Immature natural killer cell (primary cell): ENCODE measurements around the gene AAGAB. TPM values are rescaled to one million over a fixed set of nuclear protein-coding genes. Genes with fewer than 3 reads are reported as not detected.

Experiments used
- DNase-seq, 3 donors: peaks; one replicate each; pipeline ENCODE4 v3.0.0; 2022; ENCODE audit warnings: mixed read lengths in 1 of 3
- H3K27ac Mint-ChIP-seq, 6 donors: one replicate each; pipeline ENCODE4 v1.8.0; 2020; ENCODE audit warnings: mixed read lengths in 6 of 6, mild to moderate bottlenecking in 5 of 6, inconsistent platforms in 4 of 6, moderate library complexity in 3 of 6
- H3K27me3 Mint-ChIP-seq, 3 donors: one replicate each; pipeline ENCODE4 v1.8.0; 2020 to 2021; ENCODE audit warnings: low read depth in 3 of 3, mild to moderate bottlenecking in 3 of 3, mixed read lengths in 3 of 3, moderate library complexity in 3 of 3, inconsistent platforms in 1 of 3
- H3K36me3 Mint-ChIP-seq, 3 donors: one replicate each; pipeline ENCODE4 v1.8.0; 2020; ENCODE audit warnings: mixed read lengths in 3 of 3, inconsistent platforms in 2 of 3, mild to moderate bottlenecking in 2 of 3
- H3K4me1 Mint-ChIP-seq, 2 donors: one replicate each; pipeline ENCODE4 v1.8.0; 2020; ENCODE audit warnings: inconsistent platforms in 2 of 2, mild to moderate bottlenecking in 2 of 2, mixed read lengths in 2 of 2, moderate library complexity in 1 of 2
- H3K4me3 Mint-ChIP-seq, 5 donors: one replicate each; pipeline ENCODE4 v1.8.0; 2020; ENCODE audit warnings: mild to moderate bottlenecking in 5 of 5, mixed read lengths in 5 of 5, inconsistent platforms in 3 of 5, moderate library complexity in 3 of 5
- H3K9me3 Mint-ChIP-seq, 6 donors: one replicate each; pipeline ENCODE4 v1.8.0; 2020; ENCODE audit warnings: mild to moderate bottlenecking in 6 of 6, mixed read lengths in 6 of 6, inconsistent platforms in 4 of 6, moderate library complexity in 3 of 6
- polyA plus RNA-seq, 3 donors: library from polyadenylated mRNA; unstranded; fragments of 300-500 nt; fragmentation: Illumina TruSeq; gene quantifications; one replicate each; pipeline ENCODE4 v1.2.3, GENCODE V29; 2021

The AAGAB gene
- polyA plus RNA-seq, 3 donors from 2014 or later: 55.5 to 77.0 (median 59.1) TPM

DNA sequence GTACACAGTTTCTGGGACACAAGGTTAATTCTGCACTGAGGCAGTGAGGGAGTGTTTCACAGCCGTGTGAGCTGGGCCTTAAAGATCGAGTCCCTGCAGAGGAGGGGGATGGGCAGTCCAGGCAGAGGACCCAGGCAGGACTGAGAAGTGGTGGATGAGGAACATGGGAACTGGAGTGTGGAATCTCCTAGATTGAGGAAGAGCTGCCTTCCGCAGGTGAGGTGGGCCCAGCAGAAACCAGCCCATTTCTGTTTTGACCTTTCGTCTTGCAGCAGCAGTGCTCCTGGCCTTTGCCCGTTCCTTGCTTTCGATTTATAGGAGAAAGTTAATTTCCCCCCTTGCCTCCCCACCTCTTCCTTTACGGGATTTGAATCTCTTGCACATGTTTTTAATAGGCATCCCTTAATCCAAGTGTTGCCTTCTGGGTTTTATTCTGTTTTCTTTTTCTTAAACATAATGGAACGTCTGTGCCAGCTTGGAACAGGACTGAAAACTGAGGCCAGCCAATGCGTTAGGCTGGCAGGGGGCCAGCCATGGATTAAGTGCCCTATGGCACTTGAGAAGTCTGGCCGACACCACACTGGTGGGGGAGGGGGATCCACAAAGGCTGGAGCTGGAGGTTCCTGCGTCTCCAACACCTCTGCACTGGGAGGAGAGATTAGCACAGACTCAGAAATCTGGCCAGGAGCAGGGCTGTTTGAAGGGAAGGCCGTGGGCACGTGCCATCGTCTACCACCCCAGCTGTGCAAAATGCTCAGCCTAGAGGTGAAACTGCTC lies 78.1 kb downstream of the AAGAB start:
- peaks cover 14 to 37% (median 23%) of the 10 kb centered on the region in 3 donors for H3K36me3 Mint-ChIP-seq
- H3K27ac Mint-ChIP-seq: peak overlapping the region in 2 of 6 donors; percentile 20 to 67
- peaks cover 41 to 43% of the 10 kb centered on the region in 2 donors for H3K4me1 Mint-ChIP-seq
- H3K9me3 Mint-ChIP-seq: no peaks in the 10 kb centered on the region
- H3K4me3 Mint-ChIP-seq: no peak overlapping the region
- H3K27me3 Mint-ChIP-seq: peaks cover 3 to 6% (median 6%) of the 10 kb centered on the region in 3 donors
- no peak for DNase-seq

DNA sequence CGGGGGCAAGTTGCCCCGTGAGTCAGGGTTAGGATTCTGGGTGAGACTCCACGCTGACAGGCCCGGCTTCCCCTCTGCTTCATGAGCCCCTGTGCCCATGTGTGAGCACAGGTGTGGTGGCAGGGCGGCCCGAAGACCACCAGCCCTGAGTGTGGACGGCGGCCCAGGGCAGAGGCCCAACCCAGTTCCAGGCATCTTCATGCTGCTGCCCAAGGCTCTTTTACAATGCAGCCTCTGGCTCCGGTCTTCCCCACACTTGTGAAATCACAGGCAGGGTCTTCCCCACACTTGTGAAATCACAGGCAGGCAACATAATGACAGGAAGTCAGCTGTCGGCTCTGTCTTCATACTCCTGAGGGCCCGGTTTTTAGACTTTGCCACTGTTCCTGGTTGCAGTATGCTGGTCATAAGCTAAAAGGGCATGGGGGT lies 78.8 kb downstream of the AAGAB start:
- DNase-seq: peak; percentile 26 to 36 (median 31)
- Mint-ChIP-seq H3K4me3 (peak overlapping the region in 1 of 5 donors; percentile 54), H3K9me3 (no peaks in the 10 kb centered on the region), H3K36me3 (peaks cover 19 to 43% (median 28%) of the 10 kb centered on the region in 3 donors), H3K4me1 (peaks cover 41 to 43% of the 10 kb centered on the region in 2 donors), H3K27ac (peak overlapping the region in 3 of 6 donors; percentile 20 to 67 (median 57)), H3K27me3 (peaks cover 3 to 6% (median 6%) of the 10 kb centered on the region in 3 donors)

DNA sequence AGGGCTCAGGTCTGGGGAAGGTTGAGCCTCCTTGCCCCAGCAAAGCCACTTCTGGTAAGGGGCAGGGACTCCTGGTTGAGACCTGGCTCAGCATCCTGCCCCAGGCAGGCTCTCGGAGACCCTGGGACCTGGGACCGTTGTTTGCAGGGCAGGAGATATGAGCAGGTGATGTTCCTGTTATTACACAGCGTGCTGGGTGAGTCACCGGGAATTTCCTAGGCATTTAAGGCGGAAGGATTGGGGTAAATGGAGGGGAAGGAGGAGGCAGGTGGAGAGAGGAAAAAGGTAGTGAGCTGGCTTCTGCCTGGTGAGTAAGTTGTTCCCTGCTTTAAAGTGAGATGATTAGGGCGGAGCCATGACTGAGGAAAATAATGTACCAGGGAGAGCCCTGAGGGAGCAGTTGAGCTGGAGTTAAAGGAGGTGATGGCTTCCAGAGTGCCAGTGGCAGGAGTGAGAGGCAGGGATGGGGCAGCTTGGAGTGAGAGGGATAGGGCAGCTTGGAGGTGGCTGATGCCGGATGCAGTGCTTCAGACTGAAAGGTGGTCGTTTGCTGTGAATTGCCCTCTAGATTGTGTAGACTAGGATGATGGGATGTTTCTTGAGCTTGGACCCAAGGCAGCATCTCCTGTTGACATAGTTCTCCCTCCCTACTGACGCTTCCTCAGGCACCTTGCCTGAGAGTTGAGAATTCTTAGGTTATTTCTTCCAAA lies 79.4 kb downstream of the AAGAB start:
- Mint-ChIP-seq H3K4me1 (peaks cover 41 to 43% of the 10 kb centered on the region in 2 donors), H3K27ac (peak overlapping the region in 4 of 6 donors; percentile 31 to 60 (median 46)), H3K36me3 (peaks cover 19 to 45% (median 28%) of the 10 kb centered on the region in 3 donors), H3K9me3 (no peaks in the 10 kb centered on the region), H3K4me3 (peak overlapping the region in 1 of 5 donors; percentile 54), H3K27me3 (peaks cover 3 to 6% (median 4%) of the 10 kb centered on the region in 3 donors)
- no peak for DNase-seq

DNA sequence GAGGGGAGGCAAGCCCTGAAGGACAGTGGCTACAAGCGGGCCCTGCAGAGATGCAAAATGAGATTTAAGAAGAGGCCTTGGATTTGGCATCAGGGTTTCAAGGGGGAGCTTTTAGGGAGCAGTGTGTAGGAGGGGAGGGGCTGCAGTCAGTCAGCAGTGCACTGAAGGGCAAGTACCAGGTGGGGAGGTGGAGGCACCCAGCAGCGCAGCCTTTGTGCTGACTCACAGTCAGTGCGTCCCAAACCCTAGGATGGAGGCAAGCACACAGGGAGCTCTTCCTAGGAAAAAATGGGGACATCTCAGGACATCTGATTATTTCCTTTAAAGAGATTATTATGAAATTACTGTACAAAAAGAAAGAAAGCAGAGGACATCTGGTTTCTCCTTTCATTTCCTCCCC lies 80.0 kb downstream of the AAGAB start:
- Mint-ChIP-seq H3K36me3 (peaks cover 21 to 48% (median 28%) of the 10 kb centered on the region in 3 donors), H3K27ac (peak overlapping the region in 1 of 6 donors; percentile 31), H3K9me3 (no peaks in the 10 kb centered on the region), H3K27me3 (peaks cover 2 to 6% (median 3%) of the 10 kb centered on the region in 3 donors), H3K4me1 (peaks cover 39 to 40% of the 10 kb centered on the region in 2 donors), H3K4me3 (no peak overlapping the region)
- DNase-seq: no peak

DNA sequence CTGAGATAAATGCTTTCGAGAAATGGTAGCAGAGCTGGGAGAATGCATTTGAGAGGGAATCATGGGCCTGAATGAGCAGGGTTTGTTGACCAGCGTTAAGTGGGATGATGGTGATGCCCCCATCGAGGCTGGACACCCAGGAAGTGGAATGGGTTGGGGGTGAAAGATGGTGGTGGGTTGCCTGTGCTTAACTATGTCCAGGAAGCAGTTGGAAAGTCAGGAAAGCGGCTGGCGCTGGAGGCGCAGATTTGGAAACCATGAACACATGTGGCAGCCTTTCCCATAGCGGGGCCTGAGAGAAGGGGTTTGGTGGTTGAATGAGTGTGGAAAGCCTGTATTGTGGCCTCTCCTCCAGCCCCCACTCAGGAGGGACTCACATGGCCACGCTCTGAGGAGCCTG lies 80.7 kb downstream of the AAGAB start:
- Mint-ChIP-seq H3K27ac (peak overlapping the region in 3 of 6 donors; percentile 15 to 88 (median 80)), H3K27me3 (peaks cover 2 to 5% (median 3%) of the 10 kb centered on the region in 3 donors), H3K4me1 (peaks cover 39% of the 10 kb centered on the region in 2 donors), H3K9me3 (no peaks in the 10 kb centered on the region), H3K4me3 (no peak overlapping the region), H3K36me3 (peaks cover 21 to 50% (median 28%) of the 10 kb centered on the region in 3 donors)
- DNase-seq: no peak

DNA sequence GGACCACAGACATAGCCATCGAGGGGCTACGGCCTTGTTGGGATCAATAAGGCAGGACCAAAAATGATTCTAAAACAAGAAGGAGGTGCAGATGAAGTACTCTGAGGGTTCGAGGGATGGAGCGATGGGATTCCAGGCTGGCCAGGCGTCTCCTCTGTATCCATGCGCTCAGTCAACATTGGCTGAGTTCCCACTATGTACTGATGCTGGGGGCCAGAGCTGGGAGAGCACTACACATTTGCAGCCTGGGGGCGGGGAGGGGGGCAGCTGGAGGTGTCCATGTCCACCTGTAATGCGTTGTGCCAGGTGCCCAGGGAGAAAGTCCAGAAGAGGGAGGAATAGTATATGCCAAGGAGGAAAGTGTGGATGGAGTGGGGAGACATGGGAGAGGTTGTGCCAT lies 81.5 kb downstream of the AAGAB start:
- H3K36me3 Mint-ChIP-seq: peaks cover 28 to 56% (median 34%) of the 10 kb centered on the region in 3 donors
- peaks cover 2 to 6% (median 3%) of the 10 kb centered on the region in 3 donors for H3K27me3 Mint-ChIP-seq

DNA sequence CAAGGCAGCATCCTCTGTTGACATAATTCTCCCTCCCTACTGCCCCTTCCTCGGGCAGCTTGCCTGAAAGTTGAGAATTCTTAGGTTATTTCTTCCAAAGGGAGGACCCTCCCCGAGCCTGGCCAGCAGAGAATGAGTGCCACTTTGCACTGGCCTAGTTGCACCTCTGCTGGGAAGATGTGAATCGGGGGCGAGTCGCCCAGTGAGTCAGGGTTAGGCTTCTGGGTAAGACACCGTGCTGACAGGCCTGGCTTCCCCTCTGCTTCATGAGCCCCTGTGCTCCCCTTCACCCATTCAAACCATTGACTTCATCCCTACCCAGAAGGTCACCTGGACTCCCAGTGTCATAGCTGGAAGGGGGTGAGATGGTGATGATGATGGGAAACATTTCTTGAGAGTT lies 82.3 kb downstream of the AAGAB start:
- no peak for DNase-seq
- Mint-ChIP-seq H3K36me3 (peaks cover 29 to 61% (median 34%) of the 10 kb centered on the region in 3 donors), H3K4me1 (peaks cover 39% of the 10 kb centered on the region in 2 donors), H3K9me3 (no peaks in the 10 kb centered on the region), H3K4me3 (no peak overlapping the region), H3K27ac (peak overlapping the region in 1 of 6 donors; percentile 16), H3K27me3 (peaks cover 2 to 6% (median 3%) of the 10 kb centered on the region in 3 donors)

More for the DNA sequence above, 81.5 kb downstream of the AAGAB start:
- Mint-ChIP-seq H3K4me3 (no peak overlapping the region), H3K9me3 (no peaks in the 10 kb centered on the region), H3K4me1 (peaks cover 39% of the 10 kb centered on the region in 2 donors), H3K27ac (peak overlapping the region in 2 of 6 donors; percentile 16 to 74)
- no peak for DNase-seq

DNA sequence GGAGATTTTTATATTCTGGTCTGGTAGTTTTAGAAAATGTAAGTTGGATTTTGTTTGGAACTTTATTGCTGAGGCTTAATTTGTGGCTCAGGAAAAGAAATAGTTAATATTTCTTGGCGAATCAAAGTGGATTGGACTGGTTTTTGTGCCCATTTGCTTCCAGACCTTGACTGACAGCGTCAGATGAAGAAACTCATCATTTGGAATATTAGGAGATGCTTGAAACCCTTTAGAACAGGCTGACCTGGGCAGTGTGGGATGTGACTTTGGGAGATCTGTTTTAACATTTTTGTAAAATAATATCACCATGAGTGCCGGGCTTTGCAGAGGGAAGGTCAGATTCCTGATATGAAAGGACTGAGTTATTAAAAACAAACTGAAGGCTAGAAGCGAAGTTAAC lies 83.0 kb downstream of the AAGAB start:
- no peaks in the 10 kb centered on the region for H3K9me3 Mint-ChIP-seq
- H3K4me3 Mint-ChIP-seq: no peak overlapping the region
- peak overlapping the region in 1 of 6 donors; percentile 52 for H3K27ac Mint-ChIP-seq
- H3K36me3 Mint-ChIP-seq: peaks cover 29 to 62% (median 34%) of the 10 kb centered on the region in 3 donors
- peaks cover 33 to 36% of the 10 kb centered on the region in 2 donors for H3K4me1 Mint-ChIP-seq
- H3K27me3 Mint-ChIP-seq: peaks cover 2 to 4% (median 3%) of the 10 kb centered on the region in 3 donors
- DNase-seq: no peak

DNA sequence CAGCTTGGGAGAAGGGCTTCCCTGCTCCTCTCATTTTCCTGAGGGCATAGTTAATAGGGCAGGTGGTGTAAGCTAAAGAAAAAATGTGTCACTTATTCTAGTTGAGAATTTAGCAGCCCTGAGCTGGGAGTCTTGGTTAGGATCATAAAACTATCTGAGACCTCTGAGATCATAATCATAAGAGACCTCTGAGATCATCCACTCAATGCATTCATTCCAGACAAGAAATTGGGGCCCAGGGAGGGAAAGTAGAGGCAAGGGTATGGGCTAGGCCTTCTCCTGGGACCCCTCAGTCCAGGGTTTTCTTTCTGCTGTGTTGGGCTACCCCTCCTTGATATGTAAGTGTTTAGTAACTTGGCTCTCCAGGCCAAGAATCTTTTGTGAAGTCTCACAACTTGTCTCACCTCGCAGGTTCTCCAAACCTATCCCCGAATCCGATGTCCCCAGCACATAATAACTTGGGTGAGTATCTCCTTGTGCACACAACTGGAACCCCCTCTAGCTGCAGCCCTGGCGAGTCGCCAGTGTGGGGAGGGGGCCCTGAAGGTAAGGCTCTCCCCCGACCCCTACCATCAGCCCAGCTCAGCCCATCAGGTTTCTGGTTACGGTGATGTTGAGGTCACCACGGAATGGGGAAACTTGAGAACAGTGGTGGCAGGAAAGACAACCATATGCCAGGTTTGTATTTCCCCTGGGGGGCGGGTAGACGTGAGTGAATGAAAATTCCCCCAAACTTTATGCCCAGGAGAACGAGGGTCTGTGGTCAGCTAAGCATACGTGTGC lies 84.1 kb downstream of the AAGAB start:
- Mint-ChIP-seq H3K27me3 (peaks cover 0 to 3% (median 3%) of the 10 kb centered on the region in 3 donors), H3K9me3 (no peaks in the 10 kb centered on the region), H3K4me1 (peaks cover 22 to 28% of the 10 kb centered on the region in 2 donors), H3K27ac (peak overlapping the region in 2 of 6 donors; percentile 5 to 65), H3K36me3 (peaks cover 29 to 69% (median 34%) of the 10 kb centered on the region in 3 donors), H3K4me3 (no peak overlapping the region)
- no peak for DNase-seq

DNA sequence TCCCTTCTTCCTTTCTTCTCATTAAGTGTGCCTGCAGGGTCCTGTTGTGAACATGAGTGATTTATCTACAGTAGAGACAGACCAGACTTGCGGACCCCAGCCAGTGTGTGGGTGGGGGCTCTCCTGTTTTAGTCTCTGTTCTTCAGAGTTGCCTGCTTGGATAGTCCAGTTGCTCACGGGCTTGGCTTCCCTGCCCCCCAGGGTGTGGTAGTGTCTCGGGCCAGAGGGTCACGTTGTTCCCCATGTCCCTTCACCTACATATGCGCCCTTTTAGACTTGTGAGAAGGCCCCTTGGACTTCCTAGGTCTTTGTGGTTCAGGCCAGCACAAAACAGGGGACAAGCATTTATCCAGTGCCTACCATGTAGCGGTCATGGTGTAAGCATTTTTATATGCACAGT lies 85.8 kb downstream of the AAGAB start:
- Mint-ChIP-seq H3K4me3 (no peak overlapping the region), H3K27ac (no peak overlapping the region), H3K4me1 (peaks cover 8 to 17% of the 10 kb centered on the region in 2 donors), H3K9me3 (no peaks in the 10 kb centered on the region), H3K36me3 (peaks cover 28 to 63% (median 28%) of the 10 kb centered on the region in 3 donors), H3K27me3 (peaks cover 0 to 3% (median 0%) of the 10 kb centered on the region in 3 donors)
- DNase-seq: no peak

DNA sequence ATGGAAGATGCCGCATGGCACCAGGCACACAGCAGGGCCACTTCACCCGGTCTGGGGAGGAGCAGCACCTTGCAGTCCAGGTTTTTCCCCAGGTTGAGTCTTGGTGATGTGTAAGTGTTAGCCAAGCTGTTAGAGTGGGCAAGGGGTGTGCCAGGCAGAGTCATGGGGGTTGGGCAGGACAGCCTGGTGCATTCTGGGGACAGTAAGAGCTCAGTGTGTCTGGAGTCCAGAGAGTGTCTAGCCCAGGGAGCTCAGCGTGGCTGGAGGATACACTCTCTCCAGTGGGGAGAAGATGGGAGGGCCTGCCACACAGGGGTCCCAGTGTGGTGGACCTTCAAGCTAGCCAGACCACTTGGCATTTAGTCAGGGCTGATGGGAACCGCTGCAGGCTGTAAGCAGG lies 87.4 kb downstream of the AAGAB start:
- no peak for DNase-seq
- peak overlapping the region in 2 of 6 donors; percentile 25 to 74 for H3K27ac Mint-ChIP-seq
- peaks cover 17 to 53% (median 22%) of the 10 kb centered on the region in 3 donors for H3K36me3 Mint-ChIP-seq
- peaks cover 15 to 19% of the 10 kb centered on the region in 2 donors for H3K4me1 Mint-ChIP-seq
- H3K27me3 Mint-ChIP-seq: peaks cover 0 to 1% (median 0%) of the 10 kb centered on the region in 3 donors
- H3K9me3 Mint-ChIP-seq: no peaks in the 10 kb centered on the region
- H3K4me3 Mint-ChIP-seq: no peak overlapping the region

DNA sequence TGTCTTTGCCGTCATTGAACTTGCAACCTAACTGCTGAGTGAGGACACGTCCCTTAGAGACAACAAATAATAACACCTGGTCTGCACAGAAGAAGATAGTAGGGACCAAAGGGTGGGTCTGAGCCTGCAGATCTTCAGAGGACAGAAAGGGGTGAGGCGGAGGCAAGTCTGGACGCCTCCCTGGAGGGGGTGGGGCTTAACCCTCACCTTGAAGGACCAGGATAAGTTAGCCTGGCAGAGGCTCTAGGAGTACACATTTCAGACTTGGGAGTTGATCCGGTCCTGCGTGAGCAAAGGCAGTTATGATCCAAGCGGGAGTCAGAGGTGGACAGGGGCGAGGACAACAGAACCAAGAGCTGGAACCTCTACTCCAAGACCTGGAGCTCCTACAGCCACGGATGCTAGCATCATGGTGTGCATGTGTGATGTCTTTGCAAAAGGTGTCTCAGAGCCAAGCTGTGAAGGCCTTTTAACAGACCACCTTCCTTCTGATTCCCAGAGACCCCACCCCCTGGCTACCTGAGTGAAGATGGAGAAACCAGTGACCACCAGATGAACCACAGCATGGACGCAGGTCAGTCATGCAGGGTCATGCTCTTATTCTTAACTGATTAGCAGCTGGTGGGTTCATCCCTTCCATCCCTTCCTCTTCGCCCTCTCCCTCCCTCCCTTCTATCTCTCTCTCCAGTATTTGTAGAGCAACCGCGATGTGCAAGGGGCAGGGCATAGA lies 88.0 kb downstream of the AAGAB start:
- Mint-ChIP-seq H3K4me3 (no peak overlapping the region), H3K27me3 (peaks cover 0 to 1% (median 0%) of the 10 kb centered on the region in 3 donors), H3K36me3 (peaks cover 12 to 48% (median 19%) of the 10 kb centered on the region in 3 donors), H3K27ac (peak overlapping the region in 1 of 6 donors; percentile 25), H3K4me1 (peaks cover 19 to 22% of the 10 kb centered on the region in 2 donors), H3K9me3 (no peaks in the 10 kb centered on the region)
- no peak for DNase-seq
